HEK293T (cell line): ENCODE results near the gene WNT9A.

Source experiments
- CTBP1 ChIP-seq: fragments of 450-650 bp; IDR thresholded peaks from 2 replicates; pipeline ENCODE4 v1.6.1; 2016; ENCODE audit warnings: borderline replicate concordance
- ELF4 ChIP-seq: fragments of 450-650 bp; IDR thresholded peaks from 2 replicates; pipeline ENCODE4 v1.6.1; 2017; ENCODE audit warnings: antibody characterized with exemption
- FOXM1 ChIP-seq: fragments of 450-650 bp; IDR thresholded peaks from 2 replicates; pipeline ENCODE4 v1.6.1; 2017; ENCODE audit warnings: mild to moderate bottlenecking, borderline replicate concordance
- SUZ12 ChIP-seq: fragments of 450-650 bp; IDR thresholded peaks from 2 replicates; pipeline ENCODE4 v1.6.1; 2016; ENCODE audit warnings: mild to moderate bottlenecking

GRCh38 chr1:227920896-227921295 lies 26.8 kb downstream of the WNT9A start:
- no peak for TF ChIP-seq SUZ12
- no peak for TF ChIP-seq FOXM1
- no peak for TF ChIP-seq CTBP1
- TF ChIP-seq ELF4, result no peak
